ENCODE results near the gene SLC35G1.
A peak's percentile ranks its signal among the peaks of the same experiment; 100 is the strongest.

SLC35G1 gene

DNA sequence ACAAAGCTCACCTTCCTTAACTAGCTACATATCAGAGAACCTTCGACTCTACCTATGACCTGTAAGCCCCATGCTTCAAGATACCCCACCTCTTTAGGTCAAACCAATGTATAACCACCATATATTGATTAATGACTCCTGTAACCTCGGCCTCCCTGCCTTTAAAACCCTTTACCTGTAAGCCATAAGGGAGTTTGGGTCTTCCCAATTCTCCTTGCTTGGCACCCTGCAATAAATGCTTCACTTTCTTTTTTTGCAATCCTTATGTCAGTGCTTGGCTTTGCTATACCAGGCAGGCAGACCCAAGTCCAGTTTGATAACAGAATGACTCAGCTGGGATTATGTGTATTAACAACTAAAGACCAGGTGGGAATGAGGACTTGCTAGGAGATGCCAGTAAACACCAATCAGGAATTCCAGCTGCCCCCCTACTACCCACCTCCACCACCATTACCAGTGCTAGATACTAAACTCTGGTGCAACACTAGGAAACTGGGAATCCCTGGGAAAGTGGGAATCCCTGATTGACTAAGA lies 22.0 kb upstream of the SLC35G1 start:
- TF ChIP-seq CTCF (IDR thresholded peaks at IDR 0.05; ENCODE audit: insufficient read depth, low read depth, low read length, missing control alignments) = no peak
- no peak overlapping the region for H3K4me3 ChIP-seq (ENCODE audit: low read length)
- DNase-seq (ENCODE audit: low read depth) = no peak

GRCh38 chr10:93872375-93873158 lies 21.2 kb upstream of the SLC35G1 start:
- TF ChIP-seq CTCF (IDR thresholded peaks at IDR 0.05; ENCODE audit: insufficient read depth, low read depth, low read length, missing control alignments) = no peak
- no peak overlapping the region for H3K4me3 ChIP-seq (ENCODE audit: low read length)
- no peak for DNase-seq (ENCODE audit: low read depth)

DNA sequence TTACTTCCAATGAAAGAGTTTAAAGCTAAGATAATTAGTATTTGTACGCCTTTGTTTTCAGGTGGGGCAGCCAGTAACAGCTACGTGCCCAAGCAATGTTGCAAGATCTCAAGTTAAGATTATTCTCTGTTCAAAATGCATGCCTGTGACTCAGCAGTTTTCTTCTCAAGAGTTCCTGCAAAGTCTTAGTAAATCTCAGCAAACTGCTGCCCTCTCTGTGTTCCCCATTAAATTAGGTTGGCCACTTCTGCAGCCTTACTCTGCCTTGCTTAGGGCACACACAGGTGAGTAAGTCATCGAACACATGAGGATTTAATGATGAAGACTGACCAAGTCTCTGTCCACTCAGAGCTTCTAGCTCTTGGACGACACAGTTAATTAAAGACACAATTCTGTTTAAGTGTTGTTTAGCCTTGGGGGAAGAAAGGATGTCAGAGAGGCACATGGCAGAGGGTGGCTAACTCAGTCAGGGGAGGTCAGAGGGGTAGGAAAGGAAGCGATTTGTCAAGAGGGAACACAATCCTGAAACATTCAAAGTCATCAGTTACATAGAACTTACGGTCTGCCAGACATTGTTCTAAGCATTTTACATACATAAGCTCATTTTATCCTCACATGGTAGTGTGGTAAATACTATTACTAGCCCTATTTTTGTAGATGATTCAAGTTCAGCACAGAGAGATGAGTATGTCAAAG lies 20.2 kb upstream of the SLC35G1 start:
- DNase-seq (ENCODE audit: low read depth) = peak; percentile 68
- no peak for TF ChIP-seq CTCF (IDR thresholded peaks at IDR 0.05; ENCODE audit: insufficient read depth, low read depth, low read length, missing control alignments)
- no peak overlapping the region for H3K4me3 ChIP-seq (ENCODE audit: low read length)

DNA sequence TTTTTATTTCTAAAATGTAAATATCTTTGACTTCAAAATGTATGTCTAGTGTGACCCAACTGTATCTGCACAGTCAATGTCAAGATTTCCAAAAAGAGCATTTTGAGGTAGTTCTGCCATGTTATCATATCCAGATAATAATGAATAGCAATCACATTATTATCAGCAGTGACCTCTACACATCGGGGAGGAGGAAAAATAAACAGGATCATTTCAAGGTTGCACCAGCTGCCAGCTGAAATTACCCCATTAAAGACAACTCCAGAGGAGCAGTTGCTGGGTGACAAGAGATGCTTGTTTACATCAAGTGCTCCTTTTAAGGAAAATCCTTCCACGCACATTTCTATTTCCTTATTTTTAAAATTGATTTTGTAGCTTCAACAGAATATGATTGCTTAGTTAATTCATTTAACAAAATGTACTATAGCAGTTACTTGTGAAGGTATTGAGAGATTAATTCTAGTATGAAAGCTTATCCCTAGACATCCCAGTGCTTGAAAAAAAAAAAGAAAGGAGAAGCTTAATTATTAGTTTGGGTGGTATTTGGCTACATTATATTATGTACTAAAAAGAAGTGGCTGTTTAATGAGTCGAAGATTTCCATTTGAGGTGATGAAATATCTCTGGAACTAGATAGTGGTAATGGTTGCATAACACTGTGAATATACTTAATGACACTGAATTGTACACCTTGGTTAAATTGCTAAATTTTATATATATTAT lies 19.3 kb upstream of the SLC35G1 start:
- TF ChIP-seq CTCF (IDR thresholded peaks at IDR 0.05; ENCODE audit: insufficient read depth, low read depth, low read length, missing control alignments) = no peak
- no peak overlapping the region for H3K4me3 ChIP-seq (ENCODE audit: low read length)

GRCh38 chr10:93875032-93875358 lies 18.8 kb upstream of the SLC35G1 start:
- no peak for TF ChIP-seq CTCF (IDR thresholded peaks at IDR 0.05; ENCODE audit: insufficient read depth, low read depth, low read length, missing control alignments)
- DNase-seq (ENCODE audit: low read depth) = no peak
- no peak overlapping the region for H3K4me3 ChIP-seq (ENCODE audit: low read length)

More for the DNA sequence above, 19.3 kb upstream of the SLC35G1 start:
- DNase-seq (ENCODE audit: low read depth) = peak; percentile 14

- no peak for TF ChIP-seq CTCF (IDR thresholded peaks at IDR 0.05; ENCODE audit: insufficient read depth, low read depth, low read length, missing control alignments)
- H3K4me3 ChIP-seq (ENCODE audit: low read length) = no peak overlapping the region
- DNase-seq (ENCODE audit: low read depth) = no peak
Observed at GRCh38 chr10:93876381-93876780, 17.4 kb upstream of the SLC35G1 start.
